NCI-H1105 (cell line): Measurements from ENCODE around the gene POLR3GL.
"Not testable (repeated sequence)": the region's sequence is repeated elsewhere in the genome, so short reads cannot be mapped to it uniquely, and the experiment has no call there.

Experiments
- DNase-seq: peaks from one replicate; lab custom pipeline; 2025; lab: John Stamatoyannopoulos, UW

POLR3GL gene

GRCh38 chr1:146020058-146021049, 55.9 kb downstream of the POLR3GL start:
- DNase-seq, result no peak

GRCh38 chr1:146021050-146021445, 56.6 kb downstream of the POLR3GL start:
- DNase-seq, result no peak

GRCh38 chr1:146021622-146022402, 57.3 kb downstream of the POLR3GL start, which contains the start of gene HJV:
Gene HJV (minus strand): TSS chr1:146021735. CDS start chr1:146020231, 1,504 bp downstream.
- DNase-seq, result no peak

GRCh38 chr1:146022403-146023127, 58.1 kb downstream of the POLR3GL start:
- no peak for DNase-seq

GRCh38 chr1:146025787-146026495, 61.5 kb downstream of the POLR3GL start:
- DNase-seq, result not testable (repeated sequence)

- DNase-seq, result not testable (repeated sequence)
Measured at GRCh38 chr1:146026650-146027049, 62.2 kb downstream of the POLR3GL start.
